Adrenal gland (tissue), 12 donors: Measurements from ENCODE around the gene SGMS1. TPM values are rescaled to one million over a fixed set of nuclear protein-coding genes. Genes with fewer than 3 reads are reported as not detected.

Experiments used
- DNase-seq, 7 donors: peaks; one replicate each; pipeline ENCODE4 v3.0.0-alpha.2; 2019 to 2020
- H3K27ac ChIP-seq, 5 donors: fragments of 200-600 bp; sonication (generic) in 4 of 5; 1 replicate in 3 of 5; 2 replicates in 2 of 5; pipeline versions ENCODE4 v1.5.1 to v1.8.0; 2016 to 2020; ENCODE audit warnings: mild to moderate bottlenecking in 1 of 5
- H3K27me3 ChIP-seq: fragments of 200-600 bp; 2 replicates; pipeline ENCODE4 v1.8.0; 2021
- H3K36me3 ChIP-seq, 2 donors: fragments of 200-600 bp; replicated peaks in 1 of 2; 1 replicate in 1 of 2; 2 replicates in 1 of 2; pipeline versions ENCODE4 v1.5.1 to v1.8.0; 2018 to 2022
- H3K4me1 ChIP-seq, 2 donors: fragments of 200-600 bp; replicated peaks in 1 of 2; 1 replicate in 1 of 2; 2 replicates in 1 of 2; pipeline versions ENCODE4 v1.5.1 to v1.8.0; 2018 to 2021
- H3K4me3 ChIP-seq, 4 donors: fragments of 200-600 bp; sonication (generic) in 3 of 4; one replicate each; pipeline ENCODE4 v1.5.1; 2016 to 2018
- H3K9me3 ChIP-seq, 3 donors: fragments of 200-600 bp; sonication (generic) in 1 of 3; replicated peaks in 1 of 3; 1 replicate in 2 of 3; 2 replicates in 1 of 3; pipeline versions ENCODE4 v1.5.1 to v1.8.0; 2016 to 2021
- POLR2A ChIP-seq, 2 donors: fragments of 450-650 bp; IDR thresholded peaks; one replicate each; pipeline ENCODE4 v1.6.1; 2017; ENCODE audit warnings: antibody characterized with exemption in 2 of 2, mild to moderate bottlenecking in 2 of 2, moderate library complexity in 1 of 2
- WGBS, 4 donors: extraction: QIAGEN DNeasy Blood & Tissue Kit in 2 of 4; methylation state at CpG; one replicate each; pipeline versions ENCODE4 v1.1.5 to v1.1.7; 2013 to 2017; 5-methylcytosine and 5-hydroxymethylcytosine counted together
- intact Hi-C, 2 donors: fragments of 100-400 bp; cut with DNase I; formaldehyde crosslinking; loops; one replicate each; pipeline versions ENCODE4 v1.14.1 to v1.15.0; 2022 to 2023
- polyA plus RNA-seq, 3 donors: library from polyadenylated mRNA; stranded (reverse); fragments of 200-250 nt in 2 of 3; fragments of 350-450 nt in 1 of 3; fragmentation: Illumina TruSeq in 1 of 3; extraction: RNeasy Lipid Tissue Mini Kit (QIAGEN cat#74804) in 1 of 3; gene quantifications; one replicate each; pipeline ENCODE4 v1.2.3, GENCODE V29; 2013 to 2014
- total RNA-seq, 9 donors: library from RNA; depleted of rRNA in 4 of 9; stranded (reverse); fragments of >200 nt in 4 of 9; fragments of 120-200 nt in 1 of 9; fragmentation: NEBNext Ultra II Directional in 1 of 9; extraction: Animal tissue kit (Norgen Biotek cat#: 25700) in 1 of 9; gene quantifications; one replicate each; pipeline versions ENCODE4 v1.1.0 to v1.2.4, GENCODE V29; 2013 to 2023
- TF ChIP-seq, protein P1 (sequence below), 6 experiments: fragments of 450-650 bp in 4 of 6; fragments of 200-600 bp in 2 of 6; sonication (generic) in 1 of 6; IDR thresholded peaks; 1 replicate in 5 of 6; 2 replicates in 1 of 6; pipeline versions ENCODE4 v1.5.1 to v1.8.0; 2016 to 2021; ENCODE audit warnings: antibody characterized with exemption in 6 of 6, mild to moderate bottlenecking in 2 of 6, moderate library complexity in 1 of 6
- donor health status: healthy with polysubstance abuse.
- donor health status: Bipolar disorder and iron deficiency.
- donor health status: DM: yes; HTN: yes; CAD: no.
- donor health status: DM: no; HTN: no; CAD: no.
- donor health status: DM: no; HTN: no; CAD: no.
- donor health status: DM: yes; HTN: yes; CAD: no.

The SGMS1 gene
- total and polyA plus RNA-seq, 12 donors: 9.1 to 152 (median 62.2) TPM

GRCh38 chr10:50396491-50397311 is 227.1 kb downstream of the SGMS1 start:
- no peak overlapping the region for H3K4me3 ChIP-seq
- H3K9me3 ChIP-seq: no peaks in the 10 kb centered on the region
- TF ChIP-seq POLR2A (IDR thresholded peaks at IDR 0.05): no peak
- TF ChIP-seq, protein P1, sequence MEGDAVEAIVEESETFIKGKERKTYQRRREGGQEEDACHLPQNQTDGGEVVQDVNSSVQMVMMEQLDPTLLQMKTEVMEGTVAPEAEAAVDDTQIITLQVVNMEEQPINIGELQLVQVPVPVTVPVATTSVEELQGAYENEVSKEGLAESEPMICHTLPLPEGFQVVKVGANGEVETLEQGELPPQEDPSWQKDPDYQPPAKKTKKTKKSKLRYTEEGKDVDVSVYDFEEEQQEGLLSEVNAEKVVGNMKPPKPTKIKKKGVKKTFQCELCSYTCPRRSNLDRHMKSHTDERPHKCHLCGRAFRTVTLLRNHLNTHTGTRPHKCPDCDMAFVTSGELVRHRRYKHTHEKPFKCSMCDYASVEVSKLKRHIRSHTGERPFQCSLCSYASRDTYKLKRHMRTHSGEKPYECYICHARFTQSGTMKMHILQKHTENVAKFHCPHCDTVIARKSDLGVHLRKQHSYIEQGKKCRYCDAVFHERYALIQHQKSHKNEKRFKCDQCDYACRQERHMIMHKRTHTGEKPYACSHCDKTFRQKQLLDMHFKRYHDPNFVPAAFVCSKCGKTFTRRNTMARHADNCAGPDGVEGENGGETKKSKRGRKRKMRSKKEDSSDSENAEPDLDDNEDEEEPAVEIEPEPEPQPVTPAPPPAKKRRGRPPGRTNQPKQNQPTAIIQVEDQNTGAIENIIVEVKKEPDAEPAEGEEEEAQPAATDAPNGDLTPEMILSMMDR (IDR thresholded peaks at IDR 0.05): no peak
- intact Hi-C loops: no loop called here
- peaks cover 30 to 85% of the 10 kb centered on the region in 2 donors for H3K4me1 ChIP-seq
- WGBS, 4 donors: 69 to 88% (median 72%) methylated on average over 7 of the region's 7 CpGs
- no peaks in the 10 kb centered on the region for H3K36me3 ChIP-seq
- DNase-seq: no peak
- H3K27me3 ChIP-seq: no peaks in the 10 kb centered on the region
- peak overlapping the region in 1 of 5 donors; percentile 31 for H3K27ac ChIP-seq

DNA sequence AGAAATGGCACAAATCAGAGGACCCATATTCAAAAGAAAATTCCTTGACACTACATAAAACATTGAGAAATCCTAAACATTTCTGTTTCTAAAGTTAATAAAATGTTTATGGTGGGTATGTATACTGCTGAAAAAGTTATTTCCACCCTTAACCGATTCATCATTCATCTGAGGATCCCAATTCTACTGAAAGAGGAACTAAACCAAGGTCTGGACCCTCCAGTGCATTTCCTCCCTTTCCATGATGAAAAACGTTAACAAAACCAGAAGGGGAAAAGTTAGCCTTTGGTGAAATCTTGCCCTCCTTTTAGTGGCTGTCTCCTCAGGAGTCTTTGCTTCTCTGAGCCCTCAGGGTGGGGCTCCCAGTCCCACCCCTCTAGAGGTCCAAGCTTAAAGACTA is 227.9 kb downstream of the SGMS1 start:
- H3K4me1 ChIP-seq: peaks cover 30 to 82% of the 10 kb centered on the region in 2 donors
- intact Hi-C loops: no loop called here
- DNase-seq: no peak
- no peaks in the 10 kb centered on the region for H3K36me3 ChIP-seq
- no peak for TF ChIP-seq POLR2A (IDR thresholded peaks at IDR 0.05)
- TF ChIP-seq, protein P1 (IDR thresholded peaks at IDR 0.05): no peak
- H3K4me3 ChIP-seq: no peak overlapping the region
- 75 to 79% (median 76%) methylated on average over 2 of the region's 2 CpGs for WGBS, 4 donors
- H3K27ac ChIP-seq: peak overlapping the region in 2 of 5 donors; percentile 31 to 78
- H3K9me3 ChIP-seq: no peaks in the 10 kb centered on the region
- no peaks in the 10 kb centered on the region for H3K27me3 ChIP-seq

- no peaks in the 10 kb centered on the region for H3K9me3 ChIP-seq
- H3K27ac ChIP-seq: peak overlapping the region in 2 of 5 donors; percentile 54 to 78
- no peak overlapping the region for H3K4me3 ChIP-seq
- H3K27me3 ChIP-seq: no peaks in the 10 kb centered on the region
- no peaks in the 10 kb centered on the region for H3K36me3 ChIP-seq
- intact Hi-C loops: no loop called here
- H3K4me1 ChIP-seq: peaks cover 24 to 76% of the 10 kb centered on the region in 2 donors
- WGBS, 4 donors: 32 to 42% (median 38%) methylated on average over 1 of the region's 1 CpG
- TF ChIP-seq, protein P1 (IDR thresholded peaks at IDR 0.05): no peak
- TF ChIP-seq POLR2A (IDR thresholded peaks at IDR 0.05): no peak
- peak in 4 of 7 donors; percentile 32 to 65 (median 51) for DNase-seq
These were observed 228.5 kb downstream of the SGMS1 start for GRCh38 chr10:50395271-50395670.

- Histone ChIP-seq H3K36me3 (no peaks in the 10 kb centered on the region), H3K4me3 (no peak overlapping the region), H3K4me1 (peaks cover 24 to 72% of the 10 kb centered on the region in 2 donors), H3K9me3 (no peaks in the 10 kb centered on the region), H3K27ac (peak overlapping the region in 3 of 5 donors; percentile 54 to 78 (median 68)), H3K27me3 (no peaks in the 10 kb centered on the region)
- TF ChIP-seq, protein P1 (IDR thresholded peaks at IDR 0.05): no peak
- no peak for TF ChIP-seq POLR2A (IDR thresholded peaks at IDR 0.05)
- 66 to 78% (median 72%) methylated on average over 3 of the region's 3 CpGs for WGBS, 4 donors
- DNase-seq: no peak
- intact Hi-C loops: no loop called here
These were observed 228.9 kb downstream of the SGMS1 start for GRCh38 chr10:50394832-50395231.
